Measurements from ENCODE around the gene ACSF2.

Gene ACSF2

DNA sequence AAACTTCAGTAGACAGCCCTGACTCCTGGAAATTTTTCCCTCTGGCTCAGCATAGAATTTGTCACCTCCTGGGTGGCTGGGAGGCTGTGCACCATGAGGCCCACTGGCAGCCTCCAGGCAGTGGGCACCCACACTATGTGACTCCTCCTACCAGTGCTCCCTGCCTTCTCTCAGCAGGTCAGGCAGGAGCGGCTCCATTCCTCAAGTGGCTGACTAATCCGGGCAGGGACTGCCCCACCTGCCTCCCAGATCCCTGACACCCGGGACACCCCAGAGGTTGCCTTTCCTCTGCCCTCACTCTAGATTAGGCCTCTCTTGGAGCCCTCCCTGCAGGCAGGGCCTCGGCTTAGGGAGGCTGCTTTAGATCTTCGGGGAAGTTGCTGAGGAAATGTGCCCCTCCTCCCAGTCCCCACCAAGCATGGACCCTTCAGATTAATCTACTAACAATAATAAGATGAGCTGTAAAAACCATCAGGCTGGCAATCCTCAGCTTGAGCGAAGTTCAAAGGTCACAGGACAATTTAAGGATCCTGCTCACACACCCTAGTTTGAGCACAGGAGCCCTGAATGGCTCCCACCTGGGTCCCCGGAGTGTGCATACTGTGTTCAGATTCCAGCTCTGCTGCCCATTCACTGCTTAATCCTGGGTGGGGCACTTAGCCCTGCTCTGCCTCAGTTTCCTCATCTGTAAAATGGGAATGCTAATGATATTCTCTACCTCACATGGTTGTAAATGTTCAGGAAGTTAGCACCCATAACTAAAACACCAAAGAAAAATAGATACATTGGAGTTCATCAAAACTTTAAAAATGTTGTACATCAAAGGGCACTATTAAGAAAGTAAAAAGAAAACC is 72.2 kb downstream of the ACSF2 start:
- no peak for DNase-seq

DNA sequence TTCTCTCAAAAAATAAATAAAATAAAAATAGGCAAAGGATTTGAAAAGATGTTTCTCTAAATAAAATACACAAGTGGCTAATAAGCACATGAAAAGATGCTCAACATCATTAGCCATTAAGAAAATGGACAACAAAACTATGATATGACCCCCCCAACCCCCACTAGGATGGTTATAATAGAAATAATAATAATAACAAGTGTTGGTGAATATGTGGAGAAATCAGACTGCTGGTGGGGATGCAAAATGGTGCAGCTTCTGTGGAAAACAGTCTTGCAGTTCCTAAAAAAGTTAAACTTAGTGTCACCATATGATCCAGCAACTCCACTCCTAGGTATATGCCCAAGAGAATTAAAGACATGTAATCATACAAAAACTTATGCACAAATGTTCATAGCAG is 73.3 kb downstream of the ACSF2 start:
- DNase-seq, result no peak

DNA sequence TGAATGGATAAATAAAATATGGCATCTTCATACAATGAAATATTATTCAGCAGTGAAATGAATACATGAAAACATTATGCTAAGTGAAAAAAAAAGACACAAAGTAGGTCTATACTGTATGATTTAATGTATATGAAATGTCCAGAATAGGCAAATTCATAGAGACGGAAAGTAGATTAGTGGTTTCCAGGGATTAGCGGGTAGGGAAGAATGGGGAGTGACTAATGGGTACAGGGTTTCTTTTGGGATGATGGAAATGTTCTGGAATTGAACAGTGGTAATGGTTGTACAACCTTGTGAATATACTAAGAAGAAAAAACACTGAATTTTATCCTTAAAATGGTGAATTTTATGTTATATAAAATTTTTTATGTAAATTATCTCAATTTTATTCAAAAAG is 73.7 kb downstream of the ACSF2 start:
- DNase-seq, result no peak

DNA sequence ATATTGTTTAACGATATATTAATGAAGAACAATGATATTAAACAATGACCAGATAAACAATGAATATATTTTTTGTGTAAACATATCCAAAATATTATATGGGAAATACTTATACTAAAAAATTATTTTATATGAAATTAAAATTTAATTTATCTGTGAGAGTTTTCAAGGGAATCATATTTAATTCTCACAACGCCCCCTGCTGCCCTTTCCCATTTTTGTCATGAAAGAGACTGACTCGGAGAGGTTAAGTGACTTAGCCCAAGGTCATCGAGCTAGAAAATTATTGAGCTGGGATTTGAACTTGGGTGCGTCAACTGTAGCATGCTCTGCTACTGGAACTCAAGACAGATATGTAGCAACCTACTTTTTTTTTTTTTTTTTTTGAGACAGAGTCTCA is 75.0 kb downstream of the ACSF2 start:
- DNase-seq, result no peak

DNA sequence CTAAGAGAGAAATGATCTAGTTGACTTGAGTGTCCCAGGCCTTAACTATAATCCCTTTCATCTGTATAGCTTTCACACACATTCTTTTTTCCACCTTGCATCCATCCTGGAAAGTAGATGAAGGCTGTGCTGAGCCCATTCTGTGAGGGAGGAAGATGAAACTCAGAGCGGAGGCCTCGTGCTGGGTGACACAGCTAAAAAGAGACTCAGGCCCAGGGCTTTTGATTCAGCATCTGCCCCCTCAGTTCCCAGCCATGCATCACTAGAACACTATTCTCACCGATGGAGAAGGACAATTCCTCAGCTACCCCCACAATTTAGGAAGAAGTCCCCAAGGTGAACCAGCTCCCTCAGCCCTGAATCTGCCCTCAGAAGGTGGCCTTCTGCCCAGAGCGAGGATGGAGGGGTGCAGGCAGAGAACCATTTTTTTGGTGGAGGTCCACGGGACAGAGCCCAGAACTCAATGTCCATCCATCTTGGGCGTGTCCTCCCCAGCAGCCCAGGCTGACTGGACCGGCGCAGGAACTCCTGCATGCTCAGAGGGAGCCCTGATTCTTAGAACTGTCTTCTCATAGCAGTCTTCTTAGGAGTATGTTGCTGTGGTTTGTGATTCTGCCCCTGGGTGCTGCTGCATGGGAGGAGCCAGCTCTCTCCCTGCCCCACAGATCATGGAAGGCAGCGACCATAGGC is 76.4 kb downstream of the ACSF2 start:
- no peak for DNase-seq

DNA sequence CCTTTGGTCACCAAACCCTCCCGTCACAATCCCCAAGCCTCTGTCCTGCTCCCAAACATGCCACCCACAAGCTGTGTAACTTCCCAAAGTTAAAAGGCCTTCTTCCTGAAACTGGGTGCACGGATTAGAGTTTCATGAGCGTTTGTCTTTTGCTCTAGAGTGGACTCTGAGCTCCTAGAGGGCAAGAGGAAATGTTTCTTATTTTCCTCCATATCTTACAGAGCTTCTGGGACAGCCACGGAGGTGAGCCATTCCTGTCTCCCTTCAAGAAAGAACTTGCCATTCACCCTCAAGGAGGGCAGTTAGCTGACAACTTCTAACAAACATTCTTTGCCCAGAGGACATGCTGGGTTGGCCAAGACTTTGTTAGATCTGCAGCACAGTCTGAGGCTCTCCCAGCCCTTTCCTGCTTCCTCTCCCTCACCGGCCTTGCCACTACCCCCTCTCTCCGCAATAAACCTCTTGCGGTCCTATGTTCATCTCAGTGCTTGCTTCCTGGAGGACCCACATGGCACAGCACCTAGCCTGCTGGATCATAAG is 79.6 kb downstream of the ACSF2 start:
- DNase-seq, result no peak

DNA sequence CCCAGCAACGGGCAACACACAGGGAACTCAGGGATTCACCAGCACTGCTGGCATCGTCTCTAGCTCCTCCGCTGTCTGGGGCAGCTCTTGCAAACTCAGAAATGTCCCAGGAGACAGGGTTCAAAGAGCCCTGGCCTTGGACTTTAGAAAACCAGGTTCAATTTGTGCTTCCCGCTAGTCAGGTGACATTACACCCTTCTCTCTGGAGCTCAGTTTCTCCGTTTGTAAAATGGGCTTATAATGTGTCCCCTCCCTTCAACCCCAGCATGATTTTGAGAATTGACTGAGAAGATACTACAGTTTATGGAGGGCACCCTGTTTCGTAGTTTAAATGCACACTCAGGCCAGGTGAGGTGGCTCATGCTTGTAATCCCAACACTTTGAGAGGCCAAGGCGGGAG is 80.3 kb downstream of the ACSF2 start:
- DNase-seq, result no peak

DNA sequence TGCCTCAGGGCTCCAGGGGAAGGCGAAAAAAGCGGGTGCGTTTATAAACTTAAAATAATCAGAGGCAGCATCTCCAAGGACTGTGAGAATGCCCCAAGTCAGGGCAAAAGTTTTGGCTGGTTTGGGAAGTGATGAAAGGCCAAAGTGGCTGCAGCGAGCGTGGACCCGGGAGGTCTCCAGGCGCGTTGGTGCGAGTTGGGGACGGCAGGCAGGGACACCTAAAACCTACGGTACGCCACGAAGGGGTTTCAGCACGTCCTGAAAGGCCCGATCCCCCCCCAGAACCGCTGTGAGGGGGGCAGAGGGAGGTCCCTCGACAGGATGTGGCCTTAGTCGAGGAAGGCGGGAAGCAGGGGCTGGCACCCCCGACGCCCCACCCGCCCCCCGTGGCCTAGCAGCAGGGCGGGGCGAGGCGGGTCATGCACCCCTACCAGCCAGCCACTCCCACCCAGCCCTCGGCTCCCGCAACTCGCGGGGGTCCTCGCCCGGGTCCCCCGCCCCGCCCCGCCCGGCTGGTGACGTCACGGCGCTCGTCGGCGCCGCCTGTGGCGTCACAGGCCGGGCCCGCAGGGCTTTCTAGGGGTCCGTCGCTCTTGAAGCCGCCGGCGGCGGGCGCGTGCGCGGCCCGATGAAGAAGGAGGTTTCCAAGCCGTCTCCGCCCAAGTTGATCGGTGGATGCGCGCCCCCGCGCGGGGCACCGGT is 82.0 kb downstream of the ACSF2 start, which contains the start of gene MYCBPAP:
TSS of gene MYCBPAP (plus strand) at position 569 of the 702 bp plus-strand sequence. CDS start 236 bp downstream, outside the sequence.
- peak in 53 of 58 donors; percentile 31 to 85 (median 70) for DNase-seq

DNA sequence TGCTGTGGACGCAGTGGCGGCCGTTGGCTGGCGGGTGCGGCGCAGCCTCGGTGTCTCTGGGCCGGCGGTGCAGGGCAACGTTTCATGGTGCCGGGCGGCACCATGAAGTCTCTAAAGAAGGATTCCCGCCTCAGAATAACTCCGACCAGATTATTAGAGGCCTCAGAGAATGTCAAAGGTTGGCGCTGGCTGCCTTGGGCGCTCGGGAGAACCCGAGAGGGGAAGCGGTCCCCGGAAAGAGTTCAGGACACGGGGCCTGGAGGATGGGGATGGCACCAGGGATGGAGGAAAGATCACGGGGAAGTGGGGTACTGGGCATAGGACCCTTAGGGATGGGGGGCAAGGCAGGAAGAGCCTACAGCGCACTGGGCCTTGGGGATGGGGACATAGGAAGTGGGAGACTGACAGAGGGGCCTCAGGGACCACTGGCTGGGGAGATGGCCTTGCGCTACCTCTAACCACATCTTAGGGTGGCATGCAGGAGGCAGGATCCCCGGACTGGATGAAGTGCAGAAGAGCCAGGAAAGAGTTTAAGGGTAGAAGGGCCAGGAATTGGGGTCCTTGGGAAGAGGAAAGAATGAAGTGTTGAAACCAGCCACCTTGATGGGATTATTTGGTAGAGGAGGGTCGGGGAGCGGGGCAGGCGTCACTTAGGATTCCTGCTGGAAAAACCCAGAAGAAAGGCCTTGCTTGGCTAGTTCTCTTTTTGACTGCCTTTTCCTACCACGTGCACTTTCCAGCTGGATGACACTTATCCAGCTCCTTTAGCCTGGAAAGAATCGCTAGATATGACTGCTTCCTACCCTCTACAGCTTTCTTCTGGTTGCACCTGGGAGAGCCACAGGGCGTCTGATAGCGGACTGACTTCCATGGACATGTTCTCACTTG is 82.8 kb downstream of the ACSF2 start:
- DNase-seq, result peak in 3 of 58 donors; percentile 15 to 42 (median 17)

DNA sequence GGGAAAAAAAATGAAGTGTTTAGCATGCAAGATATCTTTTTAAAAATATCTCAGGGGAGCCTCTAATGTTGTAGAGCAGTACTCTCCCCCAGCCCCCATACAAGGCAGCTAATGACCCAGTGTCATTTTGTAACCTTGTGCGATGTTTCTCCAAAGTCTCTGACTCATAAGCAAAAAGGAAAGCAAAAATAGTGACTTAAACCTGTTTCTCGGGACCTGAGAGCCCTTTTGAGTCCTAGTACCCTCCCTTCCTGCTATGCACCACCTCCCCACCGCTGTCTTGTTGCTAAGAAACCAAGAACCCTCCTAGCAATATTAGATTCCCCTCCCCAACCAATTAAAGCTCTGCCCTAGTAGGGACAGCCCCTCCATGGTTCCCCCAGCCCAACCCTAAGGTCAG is 85.0 kb downstream of the ACSF2 start:
- no peak for DNase-seq

DNA sequence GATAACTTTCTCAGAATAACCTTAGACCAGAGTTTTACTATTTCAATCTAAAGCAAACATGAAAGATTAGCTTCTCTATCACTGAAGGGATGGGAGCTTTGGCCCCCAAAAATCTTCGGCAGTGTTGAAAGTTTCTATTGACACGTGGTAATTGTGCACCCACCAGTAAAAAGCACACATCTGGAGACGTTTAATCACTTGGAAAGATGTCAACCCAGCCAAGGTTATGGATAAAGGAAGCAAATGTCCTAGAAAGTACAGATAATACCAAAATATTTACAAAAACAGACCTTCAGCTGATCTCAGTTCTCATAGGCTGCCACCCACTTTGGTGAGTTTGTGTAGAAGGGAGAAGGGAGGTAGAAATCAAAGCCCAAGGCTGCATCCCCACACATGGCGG is 87.5 kb downstream of the ACSF2 start:
- no peak for DNase-seq

DNA sequence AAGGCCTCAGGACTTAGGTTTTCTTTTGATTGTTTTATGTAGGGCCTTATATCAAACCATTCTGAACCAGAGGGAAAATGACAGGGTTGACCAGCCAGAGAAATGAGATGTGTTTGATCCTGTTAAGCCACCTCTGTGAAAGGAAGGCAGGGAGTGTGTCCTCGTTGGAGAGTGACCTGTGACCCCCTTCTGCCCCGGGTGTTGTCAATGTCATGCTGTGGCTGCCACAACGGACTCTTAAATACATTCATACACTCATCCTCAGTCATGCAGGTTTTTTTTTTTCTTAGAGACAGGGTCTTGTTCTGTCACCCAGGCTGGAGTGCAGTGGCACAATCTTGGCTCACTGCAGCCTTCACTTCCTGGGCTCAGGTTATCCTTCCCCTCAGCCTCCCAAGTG is 88.4 kb downstream of the ACSF2 start:
- DNase-seq, result no peak

DNA sequence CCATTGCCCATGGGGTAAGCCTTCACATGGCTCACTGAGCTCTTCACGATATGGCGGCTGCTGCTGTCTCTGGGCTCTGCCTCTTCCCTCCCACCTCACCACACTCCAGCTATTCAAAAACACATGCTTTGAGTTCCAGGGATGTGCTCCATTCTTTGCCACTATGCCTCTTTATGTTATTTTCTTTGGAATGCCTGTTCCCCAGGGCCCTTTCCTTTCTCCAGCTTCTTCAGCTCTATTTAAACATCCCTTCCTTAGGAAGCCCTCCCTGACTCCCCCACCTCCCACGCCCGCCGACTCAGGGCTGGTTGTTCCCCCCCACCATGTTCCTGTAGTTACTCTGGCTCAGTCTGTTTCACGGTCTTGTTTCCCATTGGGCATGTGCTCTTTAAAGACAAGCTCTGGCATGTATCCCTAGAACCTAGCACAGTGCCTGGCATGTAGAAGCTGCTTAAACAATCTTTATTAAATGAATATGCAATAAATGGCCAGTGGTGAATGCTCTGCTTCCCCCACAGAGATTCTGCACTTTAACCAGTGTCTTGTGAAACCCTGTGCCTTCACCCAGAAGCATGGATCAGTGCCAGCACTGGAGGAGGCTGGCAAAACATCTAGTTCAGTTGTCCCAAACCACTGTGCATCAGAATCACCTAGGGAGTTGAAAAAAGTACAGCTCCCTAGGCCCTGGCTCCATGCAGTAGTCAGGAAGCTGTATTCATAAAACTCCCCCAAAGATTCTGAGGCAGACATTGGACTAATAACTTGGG is 89.1 kb downstream of the ACSF2 start:
- DNase-seq, result no peak

DNA sequence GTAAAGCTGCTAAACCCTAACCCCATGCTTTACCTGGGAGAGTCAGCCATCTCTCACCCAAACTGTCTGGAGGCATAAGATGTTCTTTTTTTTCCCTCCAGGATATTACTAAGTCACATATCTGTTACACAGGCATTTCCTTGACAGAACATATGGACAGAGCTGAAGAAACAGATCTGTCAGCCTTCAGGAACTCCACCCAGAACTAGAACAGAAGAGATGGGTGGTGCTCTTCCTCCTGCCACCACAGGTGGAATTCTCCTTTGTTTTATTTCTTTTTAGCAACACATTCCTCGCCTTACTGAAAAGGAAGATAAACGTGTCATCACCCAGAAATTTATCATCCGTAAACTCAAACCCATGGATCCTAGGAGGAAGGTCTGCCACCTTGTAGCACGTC is 91.0 kb downstream of the ACSF2 start:
- DNase-seq, result no peak

DNA sequence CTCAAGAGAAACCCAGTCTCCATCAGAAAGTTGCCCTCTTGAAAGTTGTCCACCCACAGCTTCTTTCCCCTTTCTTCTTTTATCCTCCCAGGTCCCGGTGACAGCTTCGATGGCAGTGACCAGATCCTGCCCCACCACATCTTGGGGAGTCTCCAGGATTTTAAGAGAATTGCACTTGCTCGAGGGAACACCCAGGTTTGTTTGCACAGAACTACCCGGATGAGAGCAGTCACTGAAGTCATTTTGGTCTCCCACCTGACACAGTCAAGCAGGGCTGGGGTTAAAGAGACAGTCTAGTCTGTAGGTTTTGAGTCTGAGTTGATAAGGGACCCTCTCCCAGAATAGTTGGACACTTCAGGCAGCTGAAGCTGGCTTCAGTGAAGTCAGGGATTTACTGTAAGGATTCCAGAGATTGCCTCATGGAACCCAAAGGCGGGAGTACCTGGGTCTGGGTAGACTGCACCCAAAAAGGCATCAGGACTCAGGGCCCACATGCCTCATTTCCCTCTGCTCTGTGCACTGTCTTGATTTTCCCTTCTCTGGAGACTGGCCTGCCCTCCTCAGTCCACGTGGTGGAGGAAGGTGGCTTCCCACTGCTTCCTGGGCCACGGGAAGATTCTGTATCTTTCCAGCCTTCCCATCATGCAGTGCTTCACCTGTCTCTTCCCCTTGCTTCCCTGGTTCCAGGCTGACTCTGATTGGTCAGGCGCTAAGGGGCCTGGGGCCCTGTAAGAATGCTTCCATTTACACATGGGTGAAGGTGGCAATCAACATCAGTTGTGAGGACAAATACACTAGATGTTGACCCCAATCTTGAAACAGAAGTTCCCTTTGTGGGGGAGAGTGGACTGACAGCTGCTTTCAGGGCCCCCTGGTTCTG is 91.7 kb downstream of the ACSF2 start:
- no peak for DNase-seq

DNA sequence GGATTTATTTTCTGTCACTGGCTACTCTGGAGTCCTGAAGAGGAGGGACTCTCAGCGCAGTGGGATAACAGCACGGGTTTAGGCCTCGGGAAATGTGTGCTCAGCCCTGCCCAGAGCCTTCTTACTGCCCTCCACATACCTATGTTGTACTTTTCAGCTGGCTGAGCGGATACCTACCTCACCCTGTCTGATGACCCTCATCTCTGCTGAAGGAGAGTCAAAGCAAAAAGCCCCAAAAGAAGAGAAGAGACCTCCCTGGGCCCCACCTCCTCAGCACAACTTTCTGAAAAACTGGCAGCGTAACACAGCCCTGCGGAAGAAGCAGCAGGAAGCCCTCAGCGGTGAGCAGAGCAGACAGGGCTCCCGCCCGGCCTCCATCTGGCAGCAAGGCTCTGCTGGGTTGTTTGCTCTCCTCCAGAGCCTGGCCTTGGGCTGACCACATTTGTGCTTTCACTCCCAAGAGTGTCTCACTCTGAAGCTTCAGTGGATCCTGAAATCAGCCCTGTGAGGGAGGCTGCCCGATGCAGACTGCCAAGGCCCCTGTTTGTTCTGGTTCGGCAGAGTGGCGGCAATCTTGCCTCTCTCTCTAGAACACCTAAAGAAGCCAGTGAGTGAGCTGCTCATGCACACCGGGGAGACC is 92.5 kb downstream of the ACSF2 start:
- DNase-seq, result no peak

DNA sequence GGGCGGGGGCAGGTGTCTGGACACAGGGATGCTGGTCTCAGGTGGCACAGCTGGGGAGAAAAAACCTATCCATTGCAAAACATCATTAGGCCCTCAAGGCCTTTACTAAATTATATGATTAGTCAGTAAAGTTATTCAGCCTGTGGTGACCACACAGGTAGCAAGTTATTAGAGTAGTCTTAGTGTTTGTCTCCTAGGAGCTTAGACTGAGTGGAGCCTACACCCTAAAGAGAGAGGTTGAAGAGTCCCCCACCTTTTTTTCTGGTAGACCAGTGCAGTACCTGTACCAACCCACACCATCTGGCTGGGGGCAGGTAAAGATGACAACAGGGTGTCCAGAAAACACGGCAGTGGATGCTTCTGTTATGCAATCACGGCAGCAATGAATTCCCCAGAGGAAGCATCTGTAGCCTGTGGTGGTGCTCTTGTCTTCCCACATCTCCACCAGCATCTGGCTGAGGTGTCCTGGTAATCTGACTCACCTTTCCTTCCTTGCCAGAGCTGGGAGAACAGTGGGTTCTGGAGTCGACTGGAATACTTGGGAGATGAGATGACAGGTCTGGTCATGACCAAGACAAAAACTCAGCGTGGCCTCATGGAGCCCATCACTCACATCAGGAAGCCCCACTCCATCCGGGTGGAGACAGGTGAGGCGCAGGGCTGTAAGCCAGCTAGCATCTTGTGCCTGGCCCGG is 93.3 kb downstream of the ACSF2 start:
- no peak for DNase-seq

DNA sequence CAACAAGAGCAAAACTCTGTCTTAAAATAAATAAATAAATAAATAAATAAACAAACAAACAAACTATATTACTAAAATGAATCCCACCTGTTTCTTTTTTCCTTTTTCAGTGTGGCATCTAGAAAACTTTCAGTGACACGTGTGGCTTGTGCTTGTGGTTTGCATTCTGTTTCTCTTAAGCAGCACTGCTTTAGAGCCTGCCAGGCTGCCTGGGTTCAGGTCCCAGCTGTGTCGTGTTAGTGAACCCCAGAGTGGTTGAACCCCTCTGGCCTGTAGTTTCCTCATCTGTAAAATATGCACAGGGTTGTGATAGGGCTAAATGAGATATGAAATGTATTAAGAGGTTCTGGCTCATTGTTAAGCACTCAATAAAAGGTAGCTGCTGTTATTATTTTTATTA is 94.5 kb downstream of the ACSF2 start:
- DNase-seq, result no peak

Measured in anterior cingulate cortex (tissue), 58 donors.